ENCODE data around the gene MIXL1. TPM values are rescaled to one million over a fixed set of nuclear protein-coding genes. Genes with fewer than 3 reads are reported as not detected.

The MIXL1 gene
- total RNA-seq, 1 experiment from 2014 or later, result not detected

- no peaks in the 10 kb centered on the region for H3K27me3 ChIP-seq (ENCODE audit: insufficient read depth, low read length)
- no peaks in the 10 kb centered on the region for H3K9me3 ChIP-seq (ENCODE audit: control insufficient read depth in 1 of 2, insufficient read depth in 1 of 2, low read depth in 1 of 2, low read length in 2 of 2)
- H4K20me1 ChIP-seq (ENCODE audit: insufficient read depth), result no peaks in the 10 kb centered on the region
- H3K9me2 ChIP-seq (ENCODE audit: insufficient read depth), result no peaks in the 10 kb centered on the region
- no peak overlapping the region for H2AFZ ChIP-seq (ENCODE audit: low read depth, low read length, poor library complexity, severe bottlenecking)
- ATAC-seq, result no peak
- H3K4me1 ChIP-seq (ENCODE audit: control insufficient read depth in 1 of 2, insufficient read depth in 2 of 2, low read length in 2 of 2), result no peaks in the 10 kb centered on the region
- no peak for DNase-seq (ENCODE audit: low read depth, low spot score)
- intact Hi-C loops (cut with micrococcal nuclease), result loop anchor here (5.0 kb wide), 1 partner anchor 50 kb away; no protein-coding TSS in a partner anchor
- no TSS peak for BruUV-seq (replicated peaks)
- TF ChIP-seq ZBTB33 (IDR thresholded peaks at IDR 0.05; ENCODE audit: extremely low read depth, insufficient replicate concordance, low read length) (no peak), SRF (IDR thresholded peaks at IDR 0.05; ENCODE audit: low read depth) (no peak), POLR2A (IDR thresholded peaks at IDR 0.05; ENCODE audit: borderline replicate concordance, extremely low read depth, insufficient read depth, insufficient read length) (no peak), CBX3 (IDR thresholded peaks at IDR 0.05; ENCODE audit: low read depth) (no peak), EZH2 (IDR thresholded peaks at IDR 0.05) (no peak), CEBPB (IDR thresholded peaks at IDR 0.05; ENCODE audit: low read depth) (no peak), ZNF274 (IDR thresholded peaks at IDR 0.05; ENCODE audit: low read depth, low read length) (no peak), ZFX (IDR thresholded peaks at IDR 0.05) (no peak), REST (IDR thresholded peaks at IDR 0.05; ENCODE audit: low read depth) (no peak), SP1 (IDR thresholded peaks at IDR 0.05; ENCODE audit: low read depth) (no peak)
- POLR2A ChIA-PET, result no interaction called here
- RAD21 ChIA-PET (ENCODE audit: low non-redundant PET in 1 of 2, low total read pairs in 2 of 2, uncharacterized antibody in 2 of 2, unreplicated experiment in 2 of 2), result no interaction called here
- peaks cover 7 to 12% of the 10 kb centered on the region in 2 experiments; a peak in 3 of 4 replicates for H3K36me3 ChIP-seq (ENCODE audit: control insufficient read depth in 1 of 2, insufficient read depth in 2 of 2, low read length in 2 of 2)
- H3K27ac ChIP-seq (ENCODE audit: low read depth, low read length), result no peak overlapping the region
- H3K4me3 ChIP-seq (replicated peaks in 1 of 2; ENCODE audit: low read depth in 1 of 2, low read length in 2 of 2), result no peak overlapping the region
- no peak overlapping the region for H3K4me2 ChIP-seq (ENCODE audit: low read length)
- no peaks in the 10 kb centered on the region for H3K79me2 ChIP-seq (ENCODE audit: insufficient read depth, low read length)
- no peak overlapping the region for H3K9ac ChIP-seq (ENCODE audit: low read length)
- CTCF ChIA-PET, result no interaction called here
Observed at GRCh38 chr1:226236826-226237225, 13.4 kb downstream of the MIXL1 start.

All from HCT116 (cell line).